Vagina (tissue), 2 donors: ENCODE data around the gene HDAC8. TPM values are rescaled to one million over a fixed set of nuclear protein-coding genes. Genes with fewer than 3 reads are reported as not detected.

Experiments
- DNase-seq, 2 donors: peaks; one replicate each; pipeline ENCODE4 v3.0.0-alpha.2; 2017; ENCODE audit errors: extremely low spot score in 2 of 2
- H3K27ac ChIP-seq: fragments of 200-600 bp; sonication (generic); one replicate; pipeline ENCODE4 v1.5.1; 2019
- H3K27me3 ChIP-seq: fragments of 200-600 bp; sonication (generic); one replicate; pipeline ENCODE4 v1.5.1; 2019
- H3K36me3 ChIP-seq, 2 donors: fragments of 200-600 bp; sonication (generic); one replicate each; pipeline ENCODE4 v1.5.1; 2017 to 2019
- H3K4me1 ChIP-seq: fragments of 200-600 bp; sonication (generic); one replicate; pipeline ENCODE4 v1.5.1; 2019
- H3K4me3 ChIP-seq, 2 donors: fragments of 200-600 bp; sonication (generic); 1 replicate in 1 of 2; 2 replicates in 1 of 2; pipeline ENCODE4 v1.5.1; 2016 to 2019
- H3K9me3 ChIP-seq: fragments of 200-600 bp; sonication (generic); one replicate; pipeline ENCODE4 v1.5.1; 2019
- CTCF ChIP-seq, 3 experiments: fragments of 450-650 bp in 2 of 3; fragments of 200-600 bp in 1 of 3; sonication (generic) in 1 of 3; IDR thresholded peaks; one replicate each; pipeline ENCODE4 v1.5.1; 2017 to 2019; ENCODE audit warnings: antibody characterized with exemption in 3 of 3, mild to moderate bottlenecking in 2 of 3, moderate library complexity in 2 of 3
- POLR2A ChIP-seq, 2 donors: fragments of 450-650 bp; IDR thresholded peaks; one replicate each; pipeline ENCODE4 v1.6.1; 2017; ENCODE audit warnings: antibody characterized with exemption in 2 of 2, mild to moderate bottlenecking in 2 of 2, moderate library complexity in 2 of 2
- POLR2AphosphoS5 ChIP-seq, 2 donors: sonication (generic); formaldehyde crosslinking; IDR thresholded peaks; one replicate each; pipeline ENCODE4 v1.9.0; 2017; ENCODE audit warnings: antibody characterized with exemption in 2 of 2, mild to moderate bottlenecking in 2 of 2, low read depth in 1 of 2; ENCODE audit not compliant: insufficient read depth in 1 of 2
- intact Hi-C: fragments of 100-400 bp; cut with DNase I; formaldehyde crosslinking; loops from one replicate; pipeline ENCODE4 v1.15.1; 2023
- total RNA-seq: library from RNA; depleted of rRNA; stranded (reverse); fragments of >200 nt; gene quantifications from one replicate; pipeline ENCODE4 v1.2.3, GENCODE V29; 2016

Gene HDAC8
- total RNA-seq, 1 donor from 2014 or later, result 33.4 TPM

DNA sequence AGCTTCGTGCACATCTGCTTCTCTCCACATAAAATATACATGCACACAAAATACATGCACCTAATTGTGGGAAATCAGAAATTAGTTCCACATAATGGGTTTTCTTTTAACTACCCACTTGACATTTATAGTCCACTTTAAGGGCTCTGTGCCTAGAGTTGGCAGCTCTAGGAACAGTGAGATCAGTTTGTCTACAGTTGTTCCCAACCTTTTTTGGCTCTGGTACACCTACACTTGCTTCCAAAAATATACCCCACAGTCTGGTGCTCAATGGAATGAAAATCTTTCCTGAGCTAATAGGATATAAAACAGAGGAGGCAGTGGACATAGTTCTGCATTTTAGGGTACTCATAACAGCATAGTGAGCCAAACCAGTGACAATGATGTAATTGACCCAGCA is 36.1 kb downstream of the HDAC8 start:
- intact Hi-C loops, result no loop called here
- no peaks in the 10 kb centered on the region for H3K4me1 ChIP-seq
- no peaks in the 10 kb centered on the region for H3K9me3 ChIP-seq
- H3K4me3 ChIP-seq, result no peak overlapping the region
- no peaks in the 10 kb centered on the region for H3K36me3 ChIP-seq
- TF ChIP-seq POLR2AphosphoS5 (IDR thresholded peaks at IDR 0.05; ENCODE audit: insufficient read depth in 1 of 2, low read depth in 1 of 2), result no peak
- no peak for TF ChIP-seq CTCF (IDR thresholded peaks at IDR 0.05)
- TF ChIP-seq POLR2A (IDR thresholded peaks at IDR 0.05), result no peak
- no peak overlapping the region for H3K27ac ChIP-seq
- DNase-seq, result no peak
- no peaks in the 10 kb centered on the region for H3K27me3 ChIP-seq

- Histone ChIP-seq H3K9me3 (no peaks in the 10 kb centered on the region), H3K4me3 (no peak overlapping the region), H3K27ac (no peak overlapping the region), H3K27me3 (no peaks in the 10 kb centered on the region), H3K36me3 (no peaks in the 10 kb centered on the region), H3K4me1 (no peaks in the 10 kb centered on the region)
- intact Hi-C loops, result no loop called here
- TF ChIP-seq CTCF (IDR thresholded peaks at IDR 0.05) (no peak), POLR2AphosphoS5 (IDR thresholded peaks at IDR 0.05; ENCODE audit: insufficient read depth in 1 of 2, low read depth in 1 of 2) (no peak), POLR2A (IDR thresholded peaks at IDR 0.05) (no peak)
- DNase-seq, result no peak
Measured at GRCh38 chrX:72532366-72532765, 40.3 kb downstream of the HDAC8 start.

DNA sequence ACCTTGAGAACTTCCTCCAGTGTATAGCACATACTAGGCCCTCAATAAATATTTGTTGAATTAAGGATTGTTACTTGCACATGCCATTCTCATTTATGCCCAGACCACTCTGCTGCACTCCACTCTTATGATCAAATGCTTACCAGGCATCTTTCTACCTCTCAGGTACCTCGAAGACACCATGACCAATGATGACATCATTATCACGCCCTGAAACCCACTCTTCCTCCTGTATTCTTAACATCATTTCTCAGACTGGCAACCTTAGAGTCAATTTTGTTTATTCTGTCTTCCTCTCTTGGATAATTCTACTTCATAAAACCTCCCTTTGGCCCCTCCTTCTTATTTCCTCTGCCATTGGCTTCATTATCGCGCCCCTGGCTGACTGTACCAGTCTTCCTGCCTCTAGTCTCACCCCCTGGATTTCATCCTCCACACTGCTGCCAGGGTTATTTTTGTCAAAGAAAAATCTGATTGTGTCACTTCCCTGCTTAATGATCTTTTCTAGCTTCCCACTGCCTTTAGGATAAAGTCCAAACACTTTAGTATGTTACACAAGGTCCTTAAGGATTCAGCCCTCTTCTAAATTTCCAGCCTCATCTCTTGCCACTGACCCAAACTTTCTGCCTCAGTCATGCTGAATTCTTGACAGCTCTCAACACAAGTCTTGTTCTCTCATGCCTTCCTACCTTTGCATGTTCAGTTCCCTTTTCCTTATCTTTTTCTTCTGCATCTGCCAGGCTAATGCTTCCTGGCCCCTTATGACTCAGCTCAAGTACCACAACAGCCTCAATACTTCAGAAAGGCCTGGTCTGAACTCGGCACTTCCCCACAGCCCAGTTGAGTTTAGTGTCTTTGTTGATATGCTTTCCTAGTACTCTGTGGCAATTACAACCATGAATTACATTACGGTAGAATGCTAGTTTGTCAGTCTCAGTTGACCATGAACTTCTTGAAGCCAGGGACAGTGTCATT is 45.8 kb downstream of the HDAC8 start:
- intact Hi-C loops, result no loop called here
- no peak overlapping the region for H3K4me3 ChIP-seq
- H3K36me3 ChIP-seq, result no peaks in the 10 kb centered on the region
- H3K27ac ChIP-seq, result no peak overlapping the region
- H3K27me3 ChIP-seq, result no peaks in the 10 kb centered on the region
- TF ChIP-seq POLR2AphosphoS5 (IDR thresholded peaks at IDR 0.05; ENCODE audit: insufficient read depth in 1 of 2, low read depth in 1 of 2) (no peak), POLR2A (IDR thresholded peaks at IDR 0.05) (no peak), CTCF (IDR thresholded peaks at IDR 0.05) (no peak)
- no peaks in the 10 kb centered on the region for H3K4me1 ChIP-seq
- no peaks in the 10 kb centered on the region for H3K9me3 ChIP-seq
- no peak for DNase-seq

- Histone ChIP-seq H3K36me3 (no peaks in the 10 kb centered on the region), H3K27me3 (no peaks in the 10 kb centered on the region), H3K9me3 (no peaks in the 10 kb centered on the region), H3K4me1 (no peaks in the 10 kb centered on the region), H3K27ac (no peak overlapping the region), H3K4me3 (no peak overlapping the region)
- TF ChIP-seq POLR2A (IDR thresholded peaks at IDR 0.05) (no peak), POLR2AphosphoS5 (IDR thresholded peaks at IDR 0.05; ENCODE audit: insufficient read depth in 1 of 2, low read depth in 1 of 2) (no peak), CTCF (IDR thresholded peaks at IDR 0.05) (no peak)
- DNase-seq, result no peak
- intact Hi-C loops, result no loop called here
Measured at GRCh38 chrX:72498782-72499181, 73.9 kb downstream of the HDAC8 start.

DNA sequence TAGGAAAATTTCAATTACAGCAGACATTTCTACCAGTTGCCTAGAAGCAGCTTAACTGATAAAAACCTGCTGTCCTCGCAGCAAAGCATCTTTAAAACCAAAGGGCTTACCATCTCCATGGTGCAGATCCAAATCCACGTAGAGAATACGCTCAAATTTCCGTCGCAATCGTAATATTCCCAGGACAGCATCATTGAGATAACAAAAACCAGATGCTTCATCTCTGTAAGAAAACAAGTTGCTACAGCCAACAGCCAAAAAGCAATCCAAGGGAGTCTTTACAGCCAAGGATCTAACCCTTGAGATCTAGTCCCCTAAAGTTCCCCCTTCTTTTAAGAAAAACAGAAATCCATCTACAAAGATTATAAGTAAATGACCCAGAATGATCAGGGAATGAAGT is 77.6 kb downstream of the HDAC8 start:
- no peak for DNase-seq
- intact Hi-C loops, result no loop called here
- no peaks in the 10 kb centered on the region for H3K36me3 ChIP-seq
- no peak overlapping the region for H3K27ac ChIP-seq
- no peak overlapping the region for H3K4me3 ChIP-seq
- H3K4me1 ChIP-seq, result no peaks in the 10 kb centered on the region
- TF ChIP-seq POLR2A (IDR thresholded peaks at IDR 0.05) (no peak), CTCF (IDR thresholded peaks at IDR 0.05) (no peak)
- no peaks in the 10 kb centered on the region for H3K9me3 ChIP-seq
- no peaks in the 10 kb centered on the region for H3K27me3 ChIP-seq
